Stimulated activated CD4-positive, alpha-beta T cell treated with anti-CD3 and anti-CD28 coated beads, TNF-alpha, amount 100 ng/mL, for 1 hour (primary cell): Measurements from ENCODE around the gene UST.
"Not testable (repeated sequence)": the region's sequence is repeated elsewhere in the genome, so short reads cannot be mapped to it uniquely, and the experiment has no call there.

ENCODE experiments used
- DNase-seq, 3 donors: peaks; one replicate each; pipeline ENCODE4 v3.0.0-alpha.2; 2020; ENCODE audit warnings: low read depth in 3 of 3, low spot score in 1 of 3

UST gene

DNA sequence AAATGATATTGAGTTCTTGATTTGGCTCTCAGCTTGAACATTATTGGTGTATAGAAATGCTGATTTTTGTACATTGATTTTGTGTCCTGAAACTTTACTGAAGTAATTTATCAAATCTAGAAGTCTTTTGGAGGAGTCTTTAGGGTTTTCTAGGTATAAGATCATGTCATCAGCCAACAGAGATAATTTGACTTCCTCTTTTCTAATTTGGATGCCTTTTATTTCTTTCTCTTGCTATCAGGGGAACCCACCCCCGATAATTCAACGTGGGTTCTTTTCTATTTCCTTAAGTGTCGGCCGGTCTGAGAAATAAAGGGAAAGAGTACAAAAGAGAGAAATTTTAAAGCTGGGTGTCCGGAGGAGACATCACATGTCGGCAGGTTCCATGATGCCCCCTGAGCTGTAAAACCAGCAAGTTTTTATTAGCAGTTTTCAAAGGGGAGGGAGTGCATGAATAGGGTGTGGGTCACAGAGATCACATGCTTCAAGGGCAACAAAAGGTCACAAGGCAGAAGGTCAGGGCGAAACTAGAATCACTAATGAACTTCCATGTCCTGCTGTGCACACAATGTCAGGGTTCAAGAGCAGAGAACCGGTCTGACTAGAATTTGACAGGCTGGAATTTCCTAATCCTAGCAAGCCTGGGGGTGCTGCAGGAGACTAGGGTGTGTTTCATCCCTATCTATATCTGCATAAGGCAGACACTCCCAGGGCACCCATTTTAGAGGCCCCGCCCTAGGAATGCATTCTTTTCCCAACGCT is 17.6 kb downstream of the UST start:
- not testable (repeated sequence) for DNase-seq

DNA sequence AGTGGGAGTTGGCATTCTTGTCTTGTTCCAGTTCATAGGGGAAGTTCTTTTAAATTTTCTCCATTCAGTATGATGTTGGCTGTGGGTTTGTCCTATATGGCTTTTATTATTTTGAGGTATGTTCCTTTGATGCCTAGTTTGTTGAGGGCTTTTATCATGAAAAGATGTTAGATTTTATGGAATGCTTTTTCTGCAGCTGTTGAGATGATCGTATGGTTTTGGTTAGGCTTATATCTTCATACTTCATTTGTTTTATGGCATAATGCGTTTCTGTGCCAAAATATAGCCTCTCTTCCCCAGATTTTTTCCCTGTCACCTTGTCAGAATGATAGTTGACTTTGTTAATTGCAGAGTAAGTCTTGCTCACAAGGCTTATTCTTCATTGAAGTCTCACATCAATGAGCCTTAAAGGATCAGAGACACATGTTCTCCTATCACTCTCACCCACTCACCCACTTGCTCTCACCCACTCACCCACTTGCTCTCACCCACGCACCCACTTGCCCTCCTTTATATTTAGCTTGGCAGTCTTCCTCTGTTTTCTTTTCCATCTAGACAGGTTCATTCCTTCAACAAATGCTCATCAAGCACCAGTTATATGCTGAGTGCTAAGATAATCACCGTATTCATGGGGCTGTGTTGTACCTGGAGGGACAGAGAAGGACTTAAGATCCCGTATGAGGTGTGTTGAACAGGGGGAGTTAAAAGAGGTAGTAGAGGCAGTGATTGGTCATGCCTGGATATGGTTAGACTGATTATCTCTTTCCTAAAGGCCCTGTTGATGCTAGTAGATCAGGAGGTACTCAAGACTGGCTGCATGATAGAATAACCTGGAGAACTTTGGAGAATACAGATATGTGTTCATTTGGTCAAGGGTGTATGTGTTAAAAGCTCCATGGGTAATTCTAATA is 19.3 kb downstream of the UST start:
- no peak for DNase-seq

GRCh38 chr6:148768646-148769270 is 21.9 kb downstream of the UST start:
- no peak for DNase-seq

- DNase-seq: no peak
These were observed 22.6 kb downstream of the UST start for GRCh38 chr6:148769304-148769968.

GRCh38 chr6:148770408-148771211 is 23.8 kb downstream of the UST start:
- DNase-seq: no peak

DNA sequence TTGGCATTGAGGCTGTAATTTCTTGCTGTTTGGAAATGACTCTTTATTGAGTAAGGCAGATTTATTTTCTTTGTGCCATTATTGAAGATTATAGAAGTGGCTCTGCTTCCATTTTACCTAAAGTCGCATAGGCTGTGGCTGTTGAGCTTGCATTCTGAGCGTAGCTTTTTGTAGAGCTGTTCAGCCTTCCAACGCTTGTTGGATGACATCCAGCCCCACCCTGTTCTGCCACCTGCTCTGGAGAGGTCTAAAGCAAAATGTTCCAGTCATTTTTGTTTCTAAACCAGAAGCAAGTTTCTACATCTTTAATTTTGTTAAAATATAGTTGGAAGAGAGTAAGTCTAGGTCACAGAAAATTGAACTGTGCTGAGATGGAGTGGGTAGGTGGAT is 24.4 kb downstream of the UST start:
- DNase-seq: no peak

GRCh38 chr6:148771896-148772554 is 25.2 kb downstream of the UST start:
- DNase-seq: no peak

- DNase-seq: no peak
These were observed 28.3 kb downstream of the UST start for GRCh38 chr6:148775161-148775560.

DNA sequence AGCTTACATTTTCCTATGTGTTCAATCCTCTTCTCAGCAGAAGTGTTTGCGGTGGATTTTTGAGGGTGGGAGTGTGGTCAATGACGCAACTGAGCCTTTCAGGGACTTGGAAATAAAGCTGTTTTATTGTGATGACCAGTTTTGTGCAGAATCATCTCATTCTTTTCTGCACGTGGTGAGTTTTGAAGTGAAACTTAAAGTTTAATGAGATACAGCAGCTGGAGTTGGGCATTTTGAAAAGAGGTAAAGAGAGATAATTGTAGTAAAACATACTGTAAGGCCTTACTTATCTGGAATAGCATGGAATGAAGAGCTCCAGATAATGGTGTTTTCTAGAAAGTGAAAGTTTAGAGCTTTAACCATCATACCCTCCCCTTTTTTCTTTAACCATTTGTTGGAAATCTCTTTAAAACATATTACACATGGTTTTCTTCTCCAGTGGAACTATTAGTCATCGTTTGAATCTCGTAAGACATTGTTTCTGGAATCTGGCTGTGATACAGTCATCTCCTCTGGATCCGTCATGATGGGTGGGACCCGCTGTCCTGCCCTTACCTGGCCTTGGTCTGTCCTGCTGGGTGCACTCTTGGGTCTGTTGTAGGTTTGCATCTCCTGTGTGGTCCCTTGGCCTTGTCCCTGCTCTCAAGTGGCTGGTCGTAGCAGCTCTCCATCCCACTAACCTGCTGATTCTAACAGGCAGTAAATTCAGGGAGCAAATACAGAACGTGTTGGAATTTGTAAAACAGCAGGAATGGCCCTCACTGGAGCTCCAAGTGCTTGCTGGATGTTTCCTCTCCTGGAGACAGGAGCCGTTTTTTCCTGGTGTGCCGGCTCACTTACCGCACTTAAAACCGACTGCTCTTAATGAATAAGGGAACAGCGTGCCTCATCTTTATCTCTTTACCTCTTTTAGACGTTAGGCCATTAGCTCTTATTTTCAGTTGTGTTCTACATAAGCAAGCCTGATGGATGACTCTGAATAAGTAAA is 29.8 kb downstream of the UST start:
- DNase-seq: no peak

DNA sequence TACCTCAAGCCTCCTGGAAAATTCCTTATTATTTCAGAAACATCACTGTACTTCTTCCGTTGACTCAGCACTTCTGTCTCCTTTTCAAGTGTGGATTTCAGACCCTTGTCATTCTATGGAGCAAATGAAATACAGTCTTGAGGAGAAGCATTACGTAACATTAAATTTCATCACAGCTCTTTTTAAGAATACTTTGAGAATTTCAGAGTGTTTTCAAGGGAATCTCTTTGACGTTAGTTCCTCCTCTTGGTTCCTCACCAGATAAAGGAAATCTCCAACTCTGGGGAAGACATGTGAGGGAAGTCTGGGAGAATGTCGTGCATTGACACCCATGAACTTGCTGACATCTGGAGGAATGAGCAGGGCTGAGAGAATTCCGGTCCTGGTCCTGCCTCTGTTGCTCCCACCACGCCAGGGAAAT is 32.3 kb downstream of the UST start:
- DNase-seq: no peak

DNA sequence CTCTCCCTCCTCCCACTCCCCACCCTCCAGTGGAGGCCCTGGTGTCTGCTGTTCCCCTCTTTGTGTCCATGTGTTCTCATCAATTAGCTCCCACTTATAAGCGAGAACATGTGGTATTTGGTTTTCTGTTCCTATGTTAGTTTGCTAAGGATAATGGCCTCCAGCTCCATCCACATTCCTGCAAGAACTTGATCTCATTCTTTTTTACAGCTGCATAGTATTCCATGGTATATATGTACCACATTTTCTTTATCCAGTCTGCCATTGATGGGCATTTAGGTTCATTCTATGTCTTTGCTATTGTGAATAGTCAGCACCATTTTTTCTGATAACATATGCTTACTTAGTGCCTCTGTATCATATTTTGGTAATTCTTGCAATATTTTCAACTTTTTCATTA is 33.6 kb downstream of the UST start:
- DNase-seq: not testable (repeated sequence)

DNA sequence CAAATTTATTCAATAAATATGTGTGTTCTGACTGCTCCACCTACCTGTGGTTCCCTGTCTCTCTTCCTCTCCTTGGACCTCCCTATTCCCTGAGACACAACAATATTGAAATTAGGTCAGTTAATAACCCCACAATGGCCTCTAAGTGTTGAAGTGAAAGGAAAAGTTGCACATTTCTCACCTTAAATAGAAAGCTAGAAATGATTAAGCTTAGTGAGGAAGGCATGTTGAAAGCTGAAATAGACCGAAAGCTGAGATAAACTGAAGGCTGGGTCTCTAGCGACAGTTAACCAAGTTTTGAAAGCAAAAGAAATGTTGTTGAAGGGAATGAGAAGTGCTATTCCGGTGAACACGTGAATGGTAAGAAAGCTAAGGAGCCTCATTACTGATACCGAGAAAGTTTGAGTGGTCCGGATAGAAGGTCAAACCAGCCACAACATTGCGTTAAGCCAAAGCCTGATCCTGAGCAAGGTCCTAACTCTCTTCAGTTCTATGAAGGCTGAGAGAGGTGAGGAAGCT is 34.1 kb downstream of the UST start:
- DNase-seq: no peak

- DNase-seq: no peak
These were observed 43.1 kb downstream of the UST start for GRCh38 chr6:148789948-148790347.

DNA sequence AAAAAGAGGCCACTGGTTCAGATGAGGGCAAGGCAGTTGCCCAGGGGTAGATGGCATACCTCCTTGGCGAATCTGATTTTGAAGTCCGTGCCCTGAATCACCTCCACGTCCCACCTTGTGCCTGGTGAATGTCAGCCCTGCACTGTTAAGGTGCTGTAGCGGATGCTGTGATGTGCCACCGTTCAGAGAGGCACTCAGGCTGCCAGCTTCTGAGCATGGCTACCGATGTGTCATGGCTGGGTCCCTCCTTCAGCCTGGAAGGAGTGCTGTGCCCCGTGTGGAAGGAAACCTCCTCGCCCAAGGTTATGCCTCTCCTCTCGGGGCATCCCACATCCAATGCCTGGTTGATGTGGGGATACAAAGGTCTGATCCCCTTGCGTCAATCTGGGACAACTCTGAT is 43.6 kb downstream of the UST start:
- DNase-seq: no peak

GRCh38 chr6:148790817-148791216 is 44.0 kb downstream of the UST start:
- DNase-seq: no peak

DNA sequence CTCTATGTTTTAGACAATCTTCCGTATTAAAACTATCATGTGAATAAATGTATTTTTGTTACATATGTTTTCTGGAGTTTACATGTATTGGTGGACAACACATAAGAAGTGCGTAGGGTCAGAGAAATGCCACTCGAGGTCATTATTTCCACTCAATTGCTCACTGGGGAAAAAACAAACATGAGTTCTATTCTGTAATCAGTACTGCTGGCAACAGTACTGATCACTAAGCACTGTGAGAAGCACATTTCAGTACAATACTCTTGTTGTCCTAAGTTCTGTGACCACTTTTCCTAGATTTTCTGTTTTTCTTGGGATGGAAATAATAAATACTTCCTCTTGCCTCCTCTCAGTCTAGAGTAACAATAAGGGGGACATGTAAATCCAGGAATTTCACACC is 44.5 kb downstream of the UST start:
- no peak for DNase-seq

- no peak for DNase-seq
These were observed 46.9 kb downstream of the UST start for GRCh38 chr6:148793721-148794120.

- DNase-seq: no peak
These were observed 48.0 kb downstream of the UST start for GRCh38 chr6:148794797-148795196.

DNA sequence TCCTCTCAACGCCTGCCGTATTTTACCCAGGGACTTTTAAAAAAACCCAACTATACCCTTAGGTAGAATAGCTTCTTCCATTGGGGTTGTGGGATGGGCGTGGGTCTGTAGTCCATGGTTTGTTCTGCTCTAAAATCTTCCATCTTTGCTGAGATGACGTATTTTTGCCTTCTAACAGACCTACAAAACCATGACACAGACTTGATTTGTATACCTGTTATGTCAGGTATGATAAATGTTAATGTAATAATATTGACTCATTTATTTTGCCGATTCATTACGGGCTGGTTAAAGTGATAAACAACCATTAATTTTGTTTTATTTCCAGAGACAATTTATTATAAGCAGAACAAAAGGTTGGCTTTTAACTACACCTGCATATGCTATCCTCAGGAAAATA is 48.7 kb downstream of the UST start:
- DNase-seq: no peak
